H1 (cell line): ENCODE data around the gene ITGB5. TPM values are rescaled to one million over a fixed set of nuclear protein-coding genes. Genes with fewer than 3 reads are reported as not detected.

Source experiments
- CTCF ChIA-PET: fragments of 300-600 bp; sonication (Branson Sonifier 250); formaldehyde crosslinking; loops from one replicate; lab custom pipeline; 2021; ENCODE audit not compliant: partially characterized antibody; lab: Charles Lee
- POLR2A ChIA-PET: fragments of 300-600 bp; sonication (Branson Sonifier 250); formaldehyde crosslinking; loops from one replicate; lab custom pipeline; 2021; ENCODE audit warnings: inconsistent platforms; ENCODE audit not compliant: partially characterized antibody; lab: Charles Lee
- DNase-seq, 2 experiments: peaks; one replicate each; pipeline versions ENCODE4 v3.0.0 to v3.0.0-alpha.2; 2010 to 2022; ENCODE audit warnings: low spot score in 2 of 2, low read depth in 1 of 2, mixed read lengths in 1 of 2
- FAIRE-seq: peaks from 2 replicates; lab custom pipeline; 2011; peaks lifted over from hg19 to GRCh38; lab: Jason Lieb, UNC
- H2AFZ ChIP-seq: 2 replicates; pipeline ENCODE4 v1.8.1; 2012; ENCODE audit warnings: low read length, inconsistent platforms
- H2AK5ac ChIP-seq: 2 replicates; pipeline ENCODE4 v1.6.1; 2013; ENCODE audit warnings: low read depth, low read length
- H2BK120ac ChIP-seq: replicated peaks from 2 replicates; pipeline ENCODE3; 2013; ENCODE audit warnings: low read depth, low read length, inconsistent platforms
- H2BK12ac ChIP-seq: 2 replicates; pipeline ENCODE4 v1.6.1; 2013; ENCODE audit warnings: low read depth, low read length
- H2BK15ac ChIP-seq: 2 replicates; pipeline ENCODE4 v1.6.1; 2013; ENCODE audit warnings: low read length
- H2BK20ac ChIP-seq: 2 replicates; pipeline ENCODE4 v1.6.1; 2013; ENCODE audit warnings: low read length
- H2BK5ac ChIP-seq: 2 replicates; pipeline ENCODE4 v1.6.1; 2013; ENCODE audit warnings: low read depth, low read length
- H3K14ac ChIP-seq: 2 replicates; pipeline ENCODE4 v1.6.1; 2013; ENCODE audit warnings: inconsistent platforms; ENCODE audit not compliant: insufficient read length
- H3K18ac ChIP-seq: 2 replicates; pipeline ENCODE4 v1.6.1; 2013; ENCODE audit warnings: low read length; ENCODE audit errors: extremely low read depth
- H3K23ac ChIP-seq: 2 replicates; pipeline ENCODE4 v1.6.1; 2013; ENCODE audit warnings: inconsistent platforms; ENCODE audit not compliant: insufficient read length
- H3K23me2 ChIP-seq: 2 replicates; pipeline ENCODE4 v1.6.1; 2013; ENCODE audit warnings: low read depth, low read length
- H3K27ac ChIP-seq: 2 replicates; pipeline ENCODE4 v1.6.1; 2011; ENCODE audit warnings: low read depth, low read length, inconsistent platforms
- H3K27me3 ChIP-seq, 4 experiments: replicated peaks in 1 of 4; 1 replicate in 1 of 4; 2 replicates in 3 of 4; pipeline versions ENCODE4 v1.6.1 to v1.8.1; 2011 to 2013; ENCODE audit warnings: low read length in 3 of 4, mild to moderate bottlenecking in 3 of 4, inconsistent platforms in 2 of 4, mixed read lengths in 2 of 4, moderate library complexity in 1 of 4; ENCODE audit not compliant: control insufficient read depth in 3 of 4, insufficient read depth in 3 of 4; ENCODE audit errors: extremely low read depth in 1 of 4
- H3K36me3 ChIP-seq, 4 experiments: 2 replicates each; pipeline versions ENCODE4 v1.6.1 to v1.8.1; 2011 to 2013; ENCODE audit warnings: mild to moderate bottlenecking in 4 of 4, low read length in 3 of 4, moderate library complexity in 2 of 4, control low read depth in 1 of 4, inconsistent platforms in 1 of 4; ENCODE audit not compliant: insufficient read depth in 4 of 4, control insufficient read depth in 2 of 4
- H3K4ac ChIP-seq: replicated peaks from 2 replicates; pipeline ENCODE3; 2013; ENCODE audit warnings: low read length, low read depth, mixed read lengths, inconsistent platforms; ENCODE audit not compliant: insufficient read length
- H3K4me1 ChIP-seq, 4 experiments: replicated peaks in 1 of 4; 1 replicate in 1 of 4; 2 replicates in 3 of 4; pipeline versions ENCODE4 v1.6.1 to v1.8.1; 2011 to 2013; ENCODE audit warnings: low read length in 3 of 4, inconsistent platforms in 2 of 4, mixed read lengths in 1 of 4; ENCODE audit not compliant: insufficient read depth in 4 of 4, control insufficient read depth in 3 of 4
- H3K4me2 ChIP-seq, 2 experiments: 2 replicates each; pipeline versions ENCODE4 v1.6.1 to v1.8.1; 2011 to 2013; ENCODE audit warnings: low read depth in 2 of 2, low read length in 2 of 2, control low read depth in 1 of 2, inconsistent platforms in 1 of 2, mild to moderate bottlenecking in 1 of 2; ENCODE audit not compliant: insufficient read depth in 1 of 2
- H3K4me3 ChIP-seq, 4 experiments: fragments of 200-600, 300-600 bp in 1 of 4; sonication (generic), shearing (Covaris generic), sonication (Bioruptor Twin) in 1 of 4; 2 replicates each; pipeline versions ENCODE4 v1.5.1 to v1.8.1; 2011 to 2016; ENCODE audit warnings: low read length in 4 of 4, low read depth in 3 of 4, control low read depth in 2 of 4, inconsistent platforms in 2 of 4, mild to moderate bottlenecking in 2 of 4, mixed read lengths in 1 of 4, moderate library complexity in 1 of 4; ENCODE audit not compliant: insufficient read depth in 2 of 4; ENCODE audit errors: extremely low read depth in 1 of 4
- H3K56ac ChIP-seq: replicated peaks from 2 replicates; pipeline ENCODE3; 2013; ENCODE audit warnings: low read depth, mild to moderate bottlenecking, mixed read lengths, low read length, inconsistent platforms; ENCODE audit not compliant: insufficient read length
- H3K79me1 ChIP-seq: 2 replicates; pipeline ENCODE4 v1.6.1; 2013; ENCODE audit warnings: low read depth, low read length, control low read depth
- H3K79me2 ChIP-seq, 2 experiments: 2 replicates each; pipeline versions ENCODE4 v1.6.1 to v1.8.1; 2012 to 2013; ENCODE audit warnings: low read length in 2 of 2, mild to moderate bottlenecking in 2 of 2, inconsistent platforms in 1 of 2; ENCODE audit not compliant: insufficient read depth in 2 of 2, control insufficient read depth in 1 of 2
- H3K9ac ChIP-seq, 4 experiments: replicated peaks in 1 of 4; 1 replicate in 1 of 4; 2 replicates in 3 of 4; pipeline versions ENCODE4 v1.6.1 to v1.8.1; 2011 to 2013; ENCODE audit warnings: low read depth in 3 of 4, low read length in 3 of 4, control low read depth in 2 of 4, mild to moderate bottlenecking in 2 of 4, moderate library complexity in 2 of 4, inconsistent platforms in 1 of 4; ENCODE audit errors: extremely low read depth in 1 of 4
- H3K9me3 ChIP-seq, 2 experiments: 2 replicates each; pipeline versions ENCODE4 v1.6.1 to v1.8.1; 2012 to 2013; ENCODE audit warnings: mild to moderate bottlenecking in 2 of 2, moderate library complexity in 2 of 2, control low read depth in 1 of 2, inconsistent platforms in 1 of 2, low read depth in 1 of 2, low read length in 1 of 2, mixed read lengths in 1 of 2; ENCODE audit not compliant: insufficient read depth in 2 of 2
- H4K20me1 ChIP-seq, 2 experiments: replicated peaks in 1 of 2; 2 replicates each; pipeline versions ENCODE3 to v1.8.1; 2011 to 2013; ENCODE audit warnings: inconsistent platforms in 2 of 2, low read length in 2 of 2, mild to moderate bottlenecking in 1 of 2; ENCODE audit not compliant: insufficient read depth in 2 of 2, control insufficient read depth in 1 of 2
- H4K5ac ChIP-seq: 2 replicates; pipeline ENCODE4 v1.6.1; 2013; ENCODE audit warnings: low read length, low read depth, mixed read lengths, inconsistent platforms; ENCODE audit not compliant: insufficient read length
- H4K8ac ChIP-seq: 2 replicates; pipeline ENCODE4 v1.8.0; 2013; ENCODE audit warnings: mild to moderate bottlenecking, moderate library complexity, low read length, inconsistent platforms; ENCODE audit not compliant: insufficient read depth; ENCODE audit errors: extremely low read depth
- H4K91ac ChIP-seq: replicated peaks from 2 replicates; pipeline ENCODE3; 2013; ENCODE audit warnings: low read length, mixed read lengths, inconsistent platforms; ENCODE audit not compliant: insufficient read length
- POU5F1 ChIP-seq: IDR thresholded peaks from 2 replicates; pipeline ENCODE4 v1.6.1; 2011; ENCODE audit warnings: low read depth, mild to moderate bottlenecking, low read length, moderate library complexity
- TAF7 ChIP-seq: optimal IDR thresholded peaks from 2 replicates; pipeline ENCODE3; 2011; ENCODE audit warnings: low read depth, mild to moderate bottlenecking, inconsistent platforms, low read length, moderate library complexity, borderline replicate concordance
- TBP ChIP-seq: IDR thresholded peaks from 2 replicates; pipeline ENCODE4 v1.6.1; 2011; ENCODE audit warnings: low read depth, low read length, improper control_type of control experiment
- WGBS, 2 experiments: shearing (Covaris generic) in 1 of 2; methylation state at CpG; one replicate each; pipeline versions ENCODE4 v1.1.6 to v1.1.7; 2013 to 2015; ENCODE audit warnings: low lambda C conversion rate in 2 of 2, mixed read lengths in 2 of 2, inconsistent platforms in 1 of 2, low coverage in 1 of 2, missing lambda C conversion rate in 1 of 2; ENCODE audit not compliant: insufficient replicate concordance in 2 of 2, insufficient coverage in 1 of 2, insufficient read length in 1 of 2; ENCODE audit errors: extremely low coverage in 1 of 2, missing lambda C conversion rate in 1 of 2; 5-methylcytosine and 5-hydroxymethylcytosine counted together
- polyA plus RNA-seq, 7 experiments: library from polyadenylated mRNA; depleted of rRNA in 3 of 7; stranded (reverse) in 5 of 7; unstranded in 2 of 7; fragments of >200 nt in 5 of 7; fragments of 200-250 nt in 2 of 7; gene quantifications; 1 replicate in 5 of 7; 2 replicates in 1 of 7; 4 replicates in 1 of 7; pipeline versions ENCODE4 v1.2.1 to v1.2.3, GENCODE V29; 2011 to 2013; ENCODE audit warnings: missing spikeins in 2 of 7, mixed read lengths in 2 of 7
- total RNA-seq: library from RNA; stranded (reverse); fragmentation: NEBNext Ultra II Directional; extraction: Animal tissue kit (Norgen Biotek cat#: 25700); gene quantifications from 2 replicates; pipeline ENCODE4 v1.2.1, GENCODE V29; 2021

The ITGB5 gene
- total and polyA plus RNA-seq, 2 of the 8 experiments (the other 6 are each of a cell fraction or from before 2014, with no cell fraction given), result 101 to 268 TPM

DNA sequence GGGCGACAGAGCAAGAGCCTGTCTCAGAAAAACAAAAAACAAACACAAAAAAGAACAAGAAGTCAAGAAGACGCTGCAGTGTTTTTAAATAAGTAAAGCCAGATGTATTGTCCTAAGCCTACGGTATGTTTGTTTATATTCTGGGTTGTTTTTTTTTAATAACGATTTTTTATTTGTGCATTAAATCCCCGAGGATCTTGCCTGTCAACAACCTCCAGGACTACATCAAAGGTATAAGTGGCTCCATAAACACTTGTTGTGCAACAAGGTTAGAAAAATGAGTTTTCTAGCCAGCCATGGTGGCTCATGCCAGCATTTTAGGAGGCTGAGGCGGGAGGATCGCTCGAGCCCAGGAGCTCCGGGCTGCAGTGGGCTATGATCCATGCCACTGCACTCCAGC is 26.1 kb downstream of the ITGB5 start:
- Histone ChIP-seq H2AFZ (no peak overlapping the region), H3K23ac (no peak overlapping the region), H2AK5ac (no peak overlapping the region), H3K27ac (no peak overlapping the region), H4K8ac (peak overlapping the region; percentile 32; the same call in 1 of the 2 replicates), H4K20me1 (no peaks in the 10 kb centered on the region), H2BK5ac (no peak overlapping the region), H3K27me3 (no peaks in the 10 kb centered on the region), H2BK120ac (no peak overlapping the region), H3K4me3 (no peak overlapping the region), H2BK20ac (no peak overlapping the region), H3K9ac (no peak overlapping the region), H4K5ac (no peak overlapping the region), H3K14ac (no peak overlapping the region), H3K23me2 (no peaks in the 10 kb centered on the region), H2BK12ac (no peak overlapping the region), H3K4ac (no peak overlapping the region), H3K4me2 (no peak overlapping the region), H2BK15ac (no peak overlapping the region), H3K18ac (no peak overlapping the region), H3K79me2 (peaks cover 0 to 17% of the 10 kb centered on the region in 2 experiments; a peak in 3 of 4 replicates), H4K91ac (no peak overlapping the region), H3K56ac (no peak overlapping the region), H3K79me1 (peaks cover 5% of the 10 kb centered on the region), H3K36me3 (peaks cover 0 to 10% (median 3%) of the 10 kb centered on the region in 4 experiments; a peak in 3 of 8 replicates), H3K4me1 (peaks cover 0 to 8% (median 3%) of the 10 kb centered on the region in 4 experiments; a peak in 3 of 7 replicates), H3K9me3 (no peaks in the 10 kb centered on the region)
- 91% methylated on average over 9 of the region's 9 CpGs; no CpG with 5 or more reads in 1 of the 2 experiments for WGBS, 2 experiments
- POLR2A ChIA-PET, result interaction anchor here (1.1 kb wide), 1 partner anchor 9 kb away, joined by 3 read pairs; no protein-coding TSS in a partner anchor
- no peak for DNase-seq
- TF ChIP-seq TBP (no peak), POU5F1 (no peak), TAF7 (no peak)
- CTCF ChIA-PET, result interaction anchor here (1.3 to 1.6 kb wide), 3 partner anchors 15 to 28 kb away, joined by 3 to 6 read pairs (median 6); no protein-coding TSS in a partner anchor
- no peak for FAIRE-seq
